Measurements from ENCODE around the gene CEACAM7.

DNA sequence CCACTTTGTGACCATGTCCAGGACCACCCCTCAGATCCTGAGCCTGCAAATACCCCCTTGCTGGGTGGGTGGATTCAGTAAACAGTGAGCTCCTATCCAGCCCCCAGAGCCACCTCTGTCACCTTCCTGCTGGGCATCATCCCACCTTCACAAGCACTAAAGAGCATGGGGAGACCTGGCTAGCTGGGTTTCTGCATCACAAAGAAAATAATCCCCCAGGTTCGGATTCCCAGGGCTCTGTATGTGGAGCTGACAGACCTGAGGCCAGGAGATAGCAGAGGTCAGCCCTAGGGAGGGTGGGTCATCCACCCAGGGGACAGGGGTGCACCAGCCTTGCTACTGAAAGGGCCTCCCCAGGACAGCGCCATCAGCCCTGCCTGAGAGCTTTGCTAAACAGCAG, 7.7 kb upstream of the CEACAM7 start:
- TF ChIP-seq, protein P1, sequence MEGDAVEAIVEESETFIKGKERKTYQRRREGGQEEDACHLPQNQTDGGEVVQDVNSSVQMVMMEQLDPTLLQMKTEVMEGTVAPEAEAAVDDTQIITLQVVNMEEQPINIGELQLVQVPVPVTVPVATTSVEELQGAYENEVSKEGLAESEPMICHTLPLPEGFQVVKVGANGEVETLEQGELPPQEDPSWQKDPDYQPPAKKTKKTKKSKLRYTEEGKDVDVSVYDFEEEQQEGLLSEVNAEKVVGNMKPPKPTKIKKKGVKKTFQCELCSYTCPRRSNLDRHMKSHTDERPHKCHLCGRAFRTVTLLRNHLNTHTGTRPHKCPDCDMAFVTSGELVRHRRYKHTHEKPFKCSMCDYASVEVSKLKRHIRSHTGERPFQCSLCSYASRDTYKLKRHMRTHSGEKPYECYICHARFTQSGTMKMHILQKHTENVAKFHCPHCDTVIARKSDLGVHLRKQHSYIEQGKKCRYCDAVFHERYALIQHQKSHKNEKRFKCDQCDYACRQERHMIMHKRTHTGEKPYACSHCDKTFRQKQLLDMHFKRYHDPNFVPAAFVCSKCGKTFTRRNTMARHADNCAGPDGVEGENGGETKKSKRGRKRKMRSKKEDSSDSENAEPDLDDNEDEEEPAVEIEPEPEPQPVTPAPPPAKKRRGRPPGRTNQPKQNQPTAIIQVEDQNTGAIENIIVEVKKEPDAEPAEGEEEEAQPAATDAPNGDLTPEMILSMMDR (IDR thresholded peaks at IDR 0.05): no peak
- TF ChIP-seq POLR2A (IDR thresholded peaks at IDR 0.05): no peak

Data from esophagus squamous epithelium (tissue), 4 donors.